WTC11 (cell line): ENCODE measurements around the gene RAP1GDS1. TPM values are rescaled to one million over a fixed set of nuclear protein-coding genes. Genes with fewer than 3 reads are reported as not detected.

ENCODE experiments used
- ATAC-seq: fragments of 200-7000 bp; cut with Tn5 transposase; 2 replicates; pipeline ENCODE4 v1.10.0; 2021; ENCODE audit warnings: mild to moderate bottlenecking, moderate library complexity
- CTCF ChIA-PET: fragments of 300-600 bp; sonication (Branson Sonifier 250); formaldehyde crosslinking; loops from one replicate; lab custom pipeline; 2021; ENCODE audit warnings: antibody characterized with exemption; lab: Charles Lee
- POLR2A ChIA-PET: fragments of 350-600 bp; sonication (Branson Sonifier 250); formaldehyde crosslinking; loops from one replicate; lab custom pipeline; 2021; ENCODE audit warnings: antibody characterized with exemption; lab: Charles Lee
- DNase-seq: peaks from one replicate; pipeline ENCODE4 v3.0.0; 2021; ENCODE audit warnings: low spot score
- H3K27ac Mint-ChIP-seq: 2 replicates; pipeline ENCODE4 v1.8.0; 2021; ENCODE audit warnings: mixed read lengths
- H3K27me3 Mint-ChIP-seq: 2 replicates; pipeline ENCODE4 v1.8.0; 2021; ENCODE audit warnings: low read depth, mild to moderate bottlenecking, moderate library complexity, mixed read lengths
- H3K36me3 Mint-ChIP-seq: 2 replicates; pipeline ENCODE4 v1.8.0; 2021; ENCODE audit warnings: mixed read lengths
- H3K4me1 Mint-ChIP-seq: 2 replicates; pipeline ENCODE4 v1.8.0; 2022; ENCODE audit warnings: mixed read lengths
- H3K4me3 Mint-ChIP-seq: 2 replicates; pipeline ENCODE4 v1.8.0; 2021; ENCODE audit warnings: mild to moderate bottlenecking, moderate library complexity, mixed read lengths
- H3K9me3 Mint-ChIP-seq: 2 replicates; pipeline ENCODE4 v1.8.0; 2021; ENCODE audit warnings: mixed read lengths
- CREB1 ChIP-seq: sonication (generic); formaldehyde crosslinking; IDR thresholded peaks from 2 replicates; pipeline ENCODE4 v1.8.0; 2023; ENCODE audit warnings: mild to moderate bottlenecking, missing genetic modification reagents
- CTCF ChIP-seq: fragments of 200-600 bp; IDR thresholded peaks from 2 replicates; pipeline ENCODE4 v1.8.0; 2022; ENCODE audit warnings: antibody characterized with exemption
- EMX1 ChIP-seq: fragments of 250-450 bp; sonication (Bioruptor Pico); IDR thresholded peaks from 2 replicates; pipeline ENCODE4 v1.8.0; 2021; ENCODE audit warnings: mild to moderate bottlenecking
- ETV6 ChIP-seq: sonication (generic); formaldehyde crosslinking; IDR thresholded peaks from 2 replicates; pipeline ENCODE4 v1.8.1; 2022; ENCODE audit warnings: mild to moderate bottlenecking, missing genetic modification reagents
- FOXK1 ChIP-seq: sonication (generic); formaldehyde crosslinking; IDR thresholded peaks from 2 replicates; pipeline ENCODE4 v1.8.0; 2022; ENCODE audit warnings: mild to moderate bottlenecking, moderate library complexity, missing genetic modification reagents
- FOXP4 ChIP-seq: sonication (generic); formaldehyde crosslinking; IDR thresholded peaks from 2 replicates; pipeline ENCODE4 v1.8.0; 2022; ENCODE audit warnings: mild to moderate bottlenecking, missing genetic modification reagents
- GTF2I ChIP-seq: fragments of 250-450 bp; sonication (Bioruptor Pico); conservative IDR thresholded peaks from 2 replicates; pipeline ENCODE4 v1.4.0; 2021; ENCODE audit warnings: mild to moderate bottlenecking
- MYBL2 ChIP-seq: sonication (generic); formaldehyde crosslinking; IDR thresholded peaks from 2 replicates; pipeline ENCODE4 v1.8.1; 2023; ENCODE audit warnings: mild to moderate bottlenecking, moderate library complexity, missing genetic modification reagents
- NFYB ChIP-seq: sonication (generic); formaldehyde crosslinking; conservative IDR thresholded peaks from 2 replicates; pipeline ENCODE4 v1.8.0; 2022; ENCODE audit warnings: low read depth, missing genetic modification reagents
- NR2C2 ChIP-seq: sonication (generic); formaldehyde crosslinking; IDR thresholded peaks from 2 replicates; pipeline ENCODE4 v1.8.0; 2022; ENCODE audit warnings: mild to moderate bottlenecking, missing genetic modification reagents
- RORB ChIP-seq: fragments of 250-450 bp; sonication (Bioruptor Pico); IDR thresholded peaks from 2 replicates; pipeline ENCODE4 v1.9.0; 2021; ENCODE audit warnings: mild to moderate bottlenecking
- TP53 ChIP-seq: sonication (generic); formaldehyde crosslinking; IDR thresholded peaks from 2 replicates; pipeline ENCODE4 v1.8.1; 2023; ENCODE audit warnings: mild to moderate bottlenecking, missing genetic modification reagents
- ZNF219 ChIP-seq: sonication (generic); formaldehyde crosslinking; IDR thresholded peaks from 2 replicates; pipeline ENCODE4 v1.8.0; 2023; ENCODE audit warnings: missing genetic modification reagents, mild to moderate bottlenecking, borderline replicate concordance
- ZNF317 ChIP-seq: sonication (generic); formaldehyde crosslinking; IDR thresholded peaks from 2 replicates; pipeline ENCODE4 v1.8.1; 2023; ENCODE audit warnings: low read depth, mild to moderate bottlenecking, moderate library complexity, missing genetic modification reagents, borderline replicate concordance
- ZNF423 ChIP-seq: fragments of 250-450 bp; sonication (Bioruptor Pico); IDR thresholded peaks from 2 replicates; pipeline ENCODE4 v2.1.2; 2022; ENCODE audit warnings: mild to moderate bottlenecking, moderate library complexity
- total RNA-seq: library from RNA; stranded (reverse); gene quantifications from 3 replicates; pipeline ENCODE4 v1.2.3, GENCODE V29; 2021
- TF ChIP-seq, protein P1 (sequence below): fragments of 250-450 bp; sonication (Bioruptor Pico); IDR thresholded peaks from 2 replicates; pipeline ENCODE4 v2.1.2; 2022; ENCODE audit warnings: mild to moderate bottlenecking, moderate library complexity
- TF ChIP-seq, protein P2 (sequence below): fragments of 250-450 bp; sonication (Bioruptor Pico); IDR thresholded peaks from 2 replicates; pipeline ENCODE4 v1.9.0; 2021; ENCODE audit warnings: moderate library complexity, mild to moderate bottlenecking, inconsistent platforms, borderline replicate concordance
- TF ChIP-seq, protein P3 (sequence below): sonication (generic); formaldehyde crosslinking; IDR thresholded peaks from 2 replicates; pipeline ENCODE4 v1.8.0; 2023; ENCODE audit warnings: missing genetic modification reagents
- TF ChIP-seq, protein P4 (sequence below): sonication (generic); formaldehyde crosslinking; conservative IDR thresholded peaks from 2 replicates; pipeline ENCODE4 v1.8.1; 2023; ENCODE audit warnings: mild to moderate bottlenecking, low read depth, missing genetic modification reagents, moderate library complexity
- TF ChIP-seq, protein P5 (sequence below): fragments of 250-450 bp; sonication (Bioruptor Pico); IDR thresholded peaks from 2 replicates; pipeline ENCODE4 v1.9.0; 2021; ENCODE audit warnings: mild to moderate bottlenecking

RAP1GDS1 gene
- total RNA-seq, 1 experiment from 2014 or later: 29.9 TPM

GRCh38 chr4:98358630-98359248 is 97.6 kb downstream of the RAP1GDS1 start:
- Mint-ChIP-seq H3K36me3 (no peaks in the 10 kb centered on the region), H3K4me3 (no peak overlapping the region), H3K4me1 (no peaks in the 10 kb centered on the region), H3K27me3 (no peaks in the 10 kb centered on the region), H3K9me3 (no peaks in the 10 kb centered on the region), H3K27ac (no peak overlapping the region)
- DNase-seq (no peak), ATAC-seq (no peak)
- TF ChIP-seq RORB (CRISPR knock-in tag) (no peak), EMX1 (CRISPR knock-in tag) (no peak)
- TF ChIP-seq, protein P1, sequence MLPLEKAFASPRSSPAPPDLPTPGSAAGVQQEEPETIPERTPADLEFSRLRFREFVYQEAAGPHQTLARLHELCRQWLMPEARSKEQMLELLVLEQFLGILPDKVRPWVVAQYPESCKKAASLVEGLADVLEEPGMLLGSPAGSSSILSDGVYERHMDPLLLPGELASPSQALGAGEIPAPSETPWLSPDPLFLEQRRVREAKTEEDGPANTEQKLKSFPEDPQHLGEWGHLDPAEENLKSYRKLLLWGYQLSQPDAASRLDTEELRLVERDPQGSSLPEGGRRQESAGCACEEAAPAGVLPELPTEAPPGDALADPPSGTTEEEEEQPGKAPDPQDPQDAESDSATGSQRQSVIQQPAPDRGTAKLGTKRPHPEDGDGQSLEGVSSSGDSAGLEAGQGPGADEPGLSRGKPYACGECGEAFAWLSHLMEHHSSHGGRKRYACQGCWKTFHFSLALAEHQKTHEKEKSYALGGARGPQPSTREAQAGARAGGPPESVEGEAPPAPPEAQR: no peak
- CTCF ChIA-PET: no interaction called here
- POLR2A ChIA-PET: no interaction called here

DNA sequence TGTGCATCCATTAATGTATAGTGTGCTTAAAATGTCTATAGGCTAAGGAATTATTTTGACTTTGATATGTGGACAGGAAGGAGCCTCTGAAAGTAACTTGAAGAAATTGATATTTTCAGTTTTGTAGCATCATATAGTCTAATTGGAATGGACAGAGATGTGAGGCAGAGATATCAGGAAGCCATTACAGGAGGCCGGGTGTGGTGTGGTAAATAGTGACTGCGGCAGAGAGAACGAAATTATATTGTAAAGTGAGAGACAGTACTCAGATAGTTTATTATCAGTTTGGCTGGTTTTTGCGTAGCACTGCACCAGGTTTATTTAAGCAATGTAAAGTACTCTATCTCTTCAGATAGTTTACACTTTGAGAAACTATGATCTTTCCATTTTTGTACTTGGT is 98.5 kb downstream of the RAP1GDS1 start:
- ATAC-seq (no peak), DNase-seq (no peak)
- H3K27ac Mint-ChIP-seq: no peak overlapping the region
- TF ChIP-seq ETV6 (CRISPR knock-in tag): no peak
- H3K9me3 Mint-ChIP-seq: peaks cover 3% of the 10 kb centered on the region; the same call in 1 of the 2 replicates
- H3K4me3 Mint-ChIP-seq: no peak overlapping the region
- no peaks in the 10 kb centered on the region for H3K27me3 Mint-ChIP-seq
- ChIA-PET CTCF (no interaction called here), POLR2A (no interaction called here)
- H3K36me3 Mint-ChIP-seq: peaks cover 3% of the 10 kb centered on the region; the same call in 1 of the 2 replicates
- no peaks in the 10 kb centered on the region for H3K4me1 Mint-ChIP-seq

GRCh38 chr4:98363431-98363830 is 102.2 kb downstream of the RAP1GDS1 start:
- CTCF ChIA-PET: no interaction called here
- Mint-ChIP-seq H3K27ac (no peak overlapping the region; the same call in 1 of the 2 replicates), H3K9me3 (peaks cover 30% of the 10 kb centered on the region), H3K4me3 (no peak overlapping the region), H3K4me1 (no peaks in the 10 kb centered on the region), H3K27me3 (no peaks in the 10 kb centered on the region), H3K36me3 (peaks cover 38% of the 10 kb centered on the region)
- POLR2A ChIA-PET: interaction anchor here (0.7 kb wide), 1 partner anchor 55 kb away, joined by 9 read pairs; no protein-coding TSS in a partner anchor
- ATAC-seq: no peak
- no peak for DNase-seq
- TF ChIP-seq, protein P2, sequence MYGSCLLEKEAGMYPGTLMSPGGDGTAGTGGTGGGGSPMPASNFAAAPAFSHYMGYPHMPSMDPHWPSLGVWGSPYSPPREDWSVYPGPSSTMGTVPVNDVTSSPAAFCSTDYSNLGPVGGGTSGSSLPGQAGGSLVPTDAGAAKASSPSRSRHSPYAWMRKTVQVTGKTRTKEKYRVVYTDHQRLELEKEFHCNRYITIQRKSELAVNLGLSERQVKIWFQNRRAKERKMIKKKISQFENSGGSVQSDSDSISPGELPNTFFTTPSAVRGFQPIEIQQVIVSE (CRISPR knock-in tag): no peak
- TF ChIP-seq, protein P3, sequence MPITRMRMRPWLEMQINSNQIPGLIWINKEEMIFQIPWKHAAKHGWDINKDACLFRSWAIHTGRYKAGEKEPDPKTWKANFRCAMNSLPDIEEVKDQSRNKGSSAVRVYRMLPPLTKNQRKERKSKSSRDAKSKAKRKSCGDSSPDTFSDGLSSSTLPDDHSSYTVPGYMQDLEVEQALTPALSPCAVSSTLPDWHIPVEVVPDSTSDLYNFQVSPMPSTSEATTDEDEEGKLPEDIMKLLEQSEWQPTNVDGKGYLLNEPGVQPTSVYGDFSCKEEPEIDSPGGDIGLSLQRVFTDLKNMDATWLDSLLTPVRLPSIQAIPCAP (CRISPR knock-in tag): no peak
- TF ChIP-seq CREB1 (CRISPR knock-in tag): no peak
- TF ChIP-seq, protein P4, sequence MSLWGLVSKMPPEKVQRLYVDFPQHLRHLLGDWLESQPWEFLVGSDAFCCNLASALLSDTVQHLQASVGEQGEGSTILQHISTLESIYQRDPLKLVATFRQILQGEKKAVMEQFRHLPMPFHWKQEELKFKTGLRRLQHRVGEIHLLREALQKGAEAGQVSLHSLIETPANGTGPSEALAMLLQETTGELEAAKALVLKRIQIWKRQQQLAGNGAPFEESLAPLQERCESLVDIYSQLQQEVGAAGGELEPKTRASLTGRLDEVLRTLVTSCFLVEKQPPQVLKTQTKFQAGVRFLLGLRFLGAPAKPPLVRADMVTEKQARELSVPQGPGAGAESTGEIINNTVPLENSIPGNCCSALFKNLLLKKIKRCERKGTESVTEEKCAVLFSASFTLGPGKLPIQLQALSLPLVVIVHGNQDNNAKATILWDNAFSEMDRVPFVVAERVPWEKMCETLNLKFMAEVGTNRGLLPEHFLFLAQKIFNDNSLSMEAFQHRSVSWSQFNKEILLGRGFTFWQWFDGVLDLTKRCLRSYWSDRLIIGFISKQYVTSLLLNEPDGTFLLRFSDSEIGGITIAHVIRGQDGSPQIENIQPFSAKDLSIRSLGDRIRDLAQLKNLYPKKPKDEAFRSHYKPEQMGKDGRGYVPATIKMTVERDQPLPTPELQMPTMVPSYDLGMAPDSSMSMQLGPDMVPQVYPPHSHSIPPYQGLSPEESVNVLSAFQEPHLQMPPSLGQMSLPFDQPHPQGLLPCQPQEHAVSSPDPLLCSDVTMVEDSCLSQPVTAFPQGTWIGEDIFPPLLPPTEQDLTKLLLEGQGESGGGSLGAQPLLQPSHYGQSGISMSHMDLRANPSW (CRISPR knock-in tag): no peak
- TF ChIP-seq ZNF317: no peak
- no peak for TF ChIP-seq CTCF
- no peak for TF ChIP-seq GTF2I (CRISPR knock-in tag)
- TF ChIP-seq NR2C2: no peak
- TF ChIP-seq, protein P5, sequence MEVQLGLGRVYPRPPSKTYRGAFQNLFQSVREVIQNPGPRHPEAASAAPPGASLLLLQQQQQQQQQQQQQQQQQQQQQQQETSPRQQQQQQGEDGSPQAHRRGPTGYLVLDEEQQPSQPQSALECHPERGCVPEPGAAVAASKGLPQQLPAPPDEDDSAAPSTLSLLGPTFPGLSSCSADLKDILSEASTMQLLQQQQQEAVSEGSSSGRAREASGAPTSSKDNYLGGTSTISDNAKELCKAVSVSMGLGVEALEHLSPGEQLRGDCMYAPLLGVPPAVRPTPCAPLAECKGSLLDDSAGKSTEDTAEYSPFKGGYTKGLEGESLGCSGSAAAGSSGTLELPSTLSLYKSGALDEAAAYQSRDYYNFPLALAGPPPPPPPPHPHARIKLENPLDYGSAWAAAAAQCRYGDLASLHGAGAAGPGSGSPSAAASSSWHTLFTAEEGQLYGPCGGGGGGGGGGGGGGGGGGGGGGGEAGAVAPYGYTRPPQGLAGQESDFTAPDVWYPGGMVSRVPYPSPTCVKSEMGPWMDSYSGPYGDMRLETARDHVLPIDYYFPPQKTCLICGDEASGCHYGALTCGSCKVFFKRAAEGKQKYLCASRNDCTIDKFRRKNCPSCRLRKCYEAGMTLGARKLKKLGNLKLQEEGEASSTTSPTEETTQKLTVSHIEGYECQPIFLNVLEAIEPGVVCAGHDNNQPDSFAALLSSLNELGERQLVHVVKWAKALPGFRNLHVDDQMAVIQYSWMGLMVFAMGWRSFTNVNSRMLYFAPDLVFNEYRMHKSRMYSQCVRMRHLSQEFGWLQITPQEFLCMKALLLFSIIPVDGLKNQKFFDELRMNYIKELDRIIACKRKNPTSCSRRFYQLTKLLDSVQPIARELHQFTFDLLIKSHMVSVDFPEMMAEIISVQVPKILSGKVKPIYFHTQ: no peak
- no peak for TF ChIP-seq MYBL2
- no peak for TF ChIP-seq FOXK1 (CRISPR knock-in tag)
- no peak for TF ChIP-seq TP53 (CRISPR knock-in tag)
- TF ChIP-seq ZNF423 (CRISPR knock-in tag): no peak
- TF ChIP-seq ZNF219 (CRISPR knock-in tag): no peak
- TF ChIP-seq FOXP4 (CRISPR knock-in tag): no peak
- TF ChIP-seq NFYB (CRISPR knock-in tag): no peak
